ENCODE measurements around the gene MEFV. TPM values are rescaled to one million over a fixed set of nuclear protein-coding genes. Genes with fewer than 3 reads are reported as not detected.

Gene MEFV
- total and polyA plus RNA-seq, 9 donors, result 0.11 to 0.84 (median 0.46) TPM

GRCh38 chr16:3194792-3195191, 61.6 kb downstream of the MEFV start:
- 77 to 82% (median 79%) methylated on average over 20 of the region's 20 CpGs for WGBS, 3 donors
- peaks cover 0 to 3% of the 10 kb centered on the region in 2 donors for H3K9me3 ChIP-seq
- no peak overlapping the region for H3K4me3 ChIP-seq
- DNase-seq, result no peak
- H3K27me3 ChIP-seq, result no peaks in the 10 kb centered on the region
- no peaks in the 10 kb centered on the region for H3K4me1 ChIP-seq (ENCODE audit: insufficient read depth)
- H3K27ac ChIP-seq, result no peak overlapping the region
- H3K36me3 ChIP-seq, result no peaks in the 10 kb centered on the region
- intact Hi-C loops (cut with DNase I), result no loop called here
- TF ChIP-seq EP300 (IDR thresholded peaks at IDR 0.05) (no peak), POLR2A (IDR thresholded peaks at IDR 0.05) (no peak)
- TF ChIP-seq, protein P1, sequence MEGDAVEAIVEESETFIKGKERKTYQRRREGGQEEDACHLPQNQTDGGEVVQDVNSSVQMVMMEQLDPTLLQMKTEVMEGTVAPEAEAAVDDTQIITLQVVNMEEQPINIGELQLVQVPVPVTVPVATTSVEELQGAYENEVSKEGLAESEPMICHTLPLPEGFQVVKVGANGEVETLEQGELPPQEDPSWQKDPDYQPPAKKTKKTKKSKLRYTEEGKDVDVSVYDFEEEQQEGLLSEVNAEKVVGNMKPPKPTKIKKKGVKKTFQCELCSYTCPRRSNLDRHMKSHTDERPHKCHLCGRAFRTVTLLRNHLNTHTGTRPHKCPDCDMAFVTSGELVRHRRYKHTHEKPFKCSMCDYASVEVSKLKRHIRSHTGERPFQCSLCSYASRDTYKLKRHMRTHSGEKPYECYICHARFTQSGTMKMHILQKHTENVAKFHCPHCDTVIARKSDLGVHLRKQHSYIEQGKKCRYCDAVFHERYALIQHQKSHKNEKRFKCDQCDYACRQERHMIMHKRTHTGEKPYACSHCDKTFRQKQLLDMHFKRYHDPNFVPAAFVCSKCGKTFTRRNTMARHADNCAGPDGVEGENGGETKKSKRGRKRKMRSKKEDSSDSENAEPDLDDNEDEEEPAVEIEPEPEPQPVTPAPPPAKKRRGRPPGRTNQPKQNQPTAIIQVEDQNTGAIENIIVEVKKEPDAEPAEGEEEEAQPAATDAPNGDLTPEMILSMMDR (IDR thresholded peaks at IDR 0.05), result no peak

- no peak overlapping the region for H3K27ac ChIP-seq
- H3K27me3 ChIP-seq, result no peaks in the 10 kb centered on the region
- no peak for DNase-seq
- intact Hi-C loops (cut with DNase I), result no loop called here
- H3K4me3 ChIP-seq, result no peak overlapping the region
- peaks cover 1% of the 10 kb centered on the region for H3K4me1 ChIP-seq (ENCODE audit: insufficient read depth)
- 59 to 74% (median 62%) methylated on average over 49 of the region's 49 CpGs for WGBS, 3 donors
- H3K36me3 ChIP-seq, result no peaks in the 10 kb centered on the region
- TF ChIP-seq EP300 (IDR thresholded peaks at IDR 0.05) (no peak), POLR2A (IDR thresholded peaks at IDR 0.05) (no peak)
- TF ChIP-seq, protein P1 (IDR thresholded peaks at IDR 0.05), result no peak
- H3K9me3 ChIP-seq, result peaks cover 0 to 3% of the 10 kb centered on the region in 2 donors
Observed at GRCh38 chr16:3193221-3194212, 62.9 kb downstream of the MEFV start.

- 23 to 56% (median 30%) methylated on average over 36 of the region's 36 CpGs for WGBS, 3 donors
- intact Hi-C loops (cut with DNase I), result no loop called here
- no peak for TF ChIP-seq POLR2A (IDR thresholded peaks at IDR 0.05)
- TF ChIP-seq, protein P1 (IDR thresholded peaks at IDR 0.05), result no peak
- TF ChIP-seq EP300 (IDR thresholded peaks at IDR 0.05), result no peak
- H3K27me3 ChIP-seq, result no peaks in the 10 kb centered on the region
- H3K27ac ChIP-seq, result no peak overlapping the region
- H3K4me3 ChIP-seq, result no peak overlapping the region
- H3K36me3 ChIP-seq, result no peaks in the 10 kb centered on the region
- peaks cover 0 to 3% of the 10 kb centered on the region in 2 donors for H3K9me3 ChIP-seq
- no peak for DNase-seq
- peaks cover 1% of the 10 kb centered on the region for H3K4me1 ChIP-seq (ENCODE audit: insufficient read depth)
Observed at GRCh38 chr16:3192476-3193019, 63.9 kb downstream of the MEFV start.

Other genes with a start within 250 kb of the MEFV start
- under 1 TPM in 4 of 7 donors, not detected in 3; 0.11 to 0.24 (median 0.19) TPM for gene CLDN9, start 243.7 kb downstream of the MEFV start, total RNA-seq
- gene CLDN9, start 243.7 kb downstream of the MEFV start, polyA plus RNA-seq, result not detected
- gene CLDN6, start 238.4 kb downstream of the MEFV start, total RNA-seq, result 1 to 10 TPM in 1 of 7 donors, not detected in 6; 1.8 TPM
- gene CLDN6, start 238.4 kb downstream of the MEFV start, polyA plus RNA-seq, result not detected
- gene TNFRSF12A, start 236.3 kb downstream of the MEFV start, total RNA-seq, result 10 to 100 TPM in 2 of 7 donors, 1 to 10 TPM in 5; 3.7 to 52.5 (median 8.6) TPM
- 1 to 10 TPM; 7.9 to 8.1 TPM for gene TNFRSF12A, start 236.3 kb downstream of the MEFV start, polyA plus RNA-seq
- gene HCFC1R1, start 232.7 kb downstream of the MEFV start, total RNA-seq, result 10 to 100 TPM; 15.9 to 73.1 (median 55.1) TPM
- 10 to 100 TPM; 27.5 to 82.0 TPM for gene HCFC1R1, start 232.7 kb downstream of the MEFV start, polyA plus RNA-seq
- 10 to 100 TPM in 6 of 7 donors, 1 to 10 TPM in 1; 6.7 to 21.0 (median 15.6) TPM for gene THOC6, start 232.6 kb downstream of the MEFV start, total RNA-seq
- gene THOC6, start 232.6 kb downstream of the MEFV start, polyA plus RNA-seq, result 10 to 100 TPM in 1 of 2 donors, 1 to 10 TPM in 1; 3.5 to 14.3 TPM
- gene BICDL2, start 219.7 kb downstream of the MEFV start, total RNA-seq, result 10 to 100 TPM in 1 of 7 donors, 1 to 10 TPM in 2, under 1 TPM in 2, not detected in 2; 0.89 to 21.9 (median 1.7) TPM
- under 1 TPM in 1 of 2 donors, not detected in 1; 0.02 TPM for gene BICDL2, start 219.7 kb downstream of the MEFV start, polyA plus RNA-seq
- gene MMP25, start 210.1 kb downstream of the MEFV start, total RNA-seq, result under 1 TPM in 6 of 7 donors, not detected in 1; 0.15 to 0.72 (median 0.61) TPM
- gene MMP25, start 210.1 kb downstream of the MEFV start, polyA plus RNA-seq, result under 1 TPM; 0.17 to 0.59 TPM
- gene IL32, start 191.0 kb downstream of the MEFV start, total RNA-seq, result 10 to 100 TPM in 4 of 7 donors, 1 to 10 TPM in 3; 3.8 to 24.7 (median 10.6) TPM
- 10 to 100 TPM; 23.9 to 54.9 TPM for gene IL32, start 191.0 kb downstream of the MEFV start, polyA plus RNA-seq
- under 1 TPM in 2 of 7 donors, not detected in 5; 0.47 to 0.69 TPM for gene ZSCAN10, start 157.3 kb downstream of the MEFV start, total RNA-seq
- gene ZSCAN10, start 157.3 kb downstream of the MEFV start, polyA plus RNA-seq, result under 1 TPM in 1 of 2 donors, not detected in 1; 0.06 TPM
- 10 to 100 TPM; 10.7 to 16.3 (median 15.6) TPM for gene ZNF205, start 144.0 kb downstream of the MEFV start, total RNA-seq
- gene ZNF205, start 144.0 kb downstream of the MEFV start, polyA plus RNA-seq, result 10 to 100 TPM in 1 of 2 donors, 1 to 10 TPM in 1; 3.0 to 22.1 TPM
- gene ZNF213, start 121.6 kb downstream of the MEFV start, total RNA-seq, result 10 to 100 TPM in 5 of 7 donors, 1 to 10 TPM in 2; 4.7 to 18.9 (median 12.2) TPM
- gene ZNF213, start 121.6 kb downstream of the MEFV start, polyA plus RNA-seq, result 10 to 100 TPM in 1 of 2 donors, under 1 TPM in 1; 0.95 to 10.7 TPM
- gene OR1F1, start 68.4 kb downstream of the MEFV start, total RNA-seq, result not detected
- not detected for gene OR1F1, start 68.4 kb downstream of the MEFV start, polyA plus RNA-seq
- 1 to 10 TPM; 7.3 to 9.2 (median 7.5) TPM for gene ZNF200, start 21.5 kb downstream of the MEFV start, total RNA-seq
- 1 to 10 TPM; 4.8 to 8.3 TPM for gene ZNF200, start 21.5 kb downstream of the MEFV start, polyA plus RNA-seq
- 10 to 100 TPM; 32.1 to 46.1 (median 35.8) TPM for gene ZNF263, start 26.9 kb upstream of the MEFV start, total RNA-seq
- gene ZNF263, start 26.9 kb upstream of the MEFV start, polyA plus RNA-seq, result 10 to 100 TPM; 31.2 to 33.2 TPM
- gene TIGD7, start 48.8 kb upstream of the MEFV start, total RNA-seq, result 10 to 100 TPM in 5 of 7 donors, 1 to 10 TPM in 2; 5.2 to 16.1 (median 13.7) TPM
- 10 to 100 TPM; 10.8 to 10.9 TPM for gene TIGD7, start 48.8 kb upstream of the MEFV start, polyA plus RNA-seq
- gene ZNF75A, start 48.9 kb upstream of the MEFV start, total RNA-seq, result 10 to 100 TPM; 17.5 to 50.1 (median 34.3) TPM
- 10 to 100 TPM; 20.6 to 26.3 TPM for gene ZNF75A, start 48.9 kb upstream of the MEFV start, polyA plus RNA-seq
- under 1 TPM in 6 of 7 donors, not detected in 1; 0.20 to 0.50 (median 0.33) TPM for gene OR2C1, start 99.3 kb upstream of the MEFV start, total RNA-seq
- under 1 TPM; 0.06 to 0.30 TPM for gene OR2C1, start 99.3 kb upstream of the MEFV start, polyA plus RNA-seq
- 10 to 100 TPM in 1 of 7 donors, 1 to 10 TPM in 6; 8.0 to 11.9 (median 8.9) TPM for gene ZSCAN32, start 144.4 kb upstream of the MEFV start, total RNA-seq
- 10 to 100 TPM in 1 of 2 donors, 1 to 10 TPM in 1; 8.8 to 15.4 TPM for gene ZSCAN32, start 144.4 kb upstream of the MEFV start, polyA plus RNA-seq
- 10 to 100 TPM; 10.5 to 17.4 (median 15.1) TPM for gene ZNF174, start 144.6 kb upstream of the MEFV start, total RNA-seq
- 10 to 100 TPM; 10.9 to 22.2 TPM for gene ZNF174, start 144.6 kb upstream of the MEFV start, polyA plus RNA-seq
- gene ZNF597, start 186.9 kb upstream of the MEFV start, total RNA-seq, result 1 to 10 TPM; 1.8 to 3.8 (median 3.0) TPM
- 1 to 10 TPM; 1.6 to 3.8 TPM for gene ZNF597, start 186.9 kb upstream of the MEFV start, polyA plus RNA-seq
- gene NAA60, start 187.0 kb upstream of the MEFV start, total RNA-seq, result 10 to 100 TPM; 16.6 to 46.4 (median 40.8) TPM
- gene NAA60, start 187.0 kb upstream of the MEFV start, polyA plus RNA-seq, result 100 to 1,000 TPM in 1 of 2 donors, 10 to 100 TPM in 1; 33.1 to 106 TPM
- gene C16orf90, start 238.9 kb upstream of the MEFV start, total RNA-seq, result not detected
- gene C16orf90, start 238.9 kb upstream of the MEFV start, polyA plus RNA-seq, result not detected
- gene CLUAP1, start 244.4 kb upstream of the MEFV start, total RNA-seq, result 10 to 100 TPM; 21.1 to 43.4 (median 37.5) TPM
- gene CLUAP1, start 244.4 kb upstream of the MEFV start, polyA plus RNA-seq, result 10 to 100 TPM; 20.0 to 51.8 TPM